CD14-positive monocyte (primary cell): ENCODE results near the gene TCF4. TPM values are rescaled to one million over a fixed set of nuclear protein-coding genes. Genes with fewer than 3 reads are reported as not detected.
A peak's percentile ranks its signal among the peaks of the same experiment; 100 is the strongest.

Experiments used
- DNase-seq, 3 donors: peaks; one replicate each; pipeline ENCODE4 v3.0.0-alpha.2; 2011 to 2022
- H2AFZ ChIP-seq: 2 replicates; pipeline ENCODE4 v1.6.0; 2012; ENCODE audit warnings: mild to moderate bottlenecking, low read depth, low read length, inconsistent platforms; ENCODE audit not compliant: insufficient read depth, poor library complexity, severe bottlenecking
- H3K27ac ChIP-seq, 2 donors: 1 replicate in 1 of 2; 2 replicates in 1 of 2; pipeline ENCODE4 v1.5.1; 2012 to 2013; ENCODE audit warnings: low read length in 2 of 2, control low read depth in 1 of 2, inconsistent platforms in 1 of 2, low read depth in 1 of 2, mild to moderate bottlenecking in 1 of 2
- H3K27me3 ChIP-seq, 2 donors: one replicate each; pipeline versions ENCODE4 v1.6.0 to v1.6.1; 2011 to 2013; ENCODE audit warnings: low read length in 2 of 2; ENCODE audit not compliant: control insufficient read depth in 2 of 2, insufficient read depth in 2 of 2
- H3K36me3 ChIP-seq, 2 donors: replicated peaks in 1 of 2; 1 replicate in 1 of 2; 2 replicates in 1 of 2; pipeline versions ENCODE4 v1.5.1 to v1.6.1; 2012 to 2013; ENCODE audit warnings: low read length in 2 of 2, control low read depth in 1 of 2, inconsistent platforms in 1 of 2, mild to moderate bottlenecking in 1 of 2; ENCODE audit not compliant: insufficient read depth in 2 of 2, control insufficient read depth in 1 of 2
- H3K4me1 ChIP-seq, 2 donors: 1 replicate in 1 of 2; 2 replicates in 1 of 2; pipeline versions ENCODE4 v1.5.1 to v1.6.1; 2012 to 2013; ENCODE audit warnings: low read length in 2 of 2, control low read depth in 1 of 2, inconsistent platforms in 1 of 2, mild to moderate bottlenecking in 1 of 2, moderate library complexity in 1 of 2; ENCODE audit not compliant: insufficient read depth in 2 of 2, control insufficient read depth in 1 of 2
- H3K4me2 ChIP-seq: replicated peaks from 2 replicates; pipeline ENCODE3; 2012; ENCODE audit warnings: low read length, moderate library complexity, mild to moderate bottlenecking; ENCODE audit not compliant: poor library complexity, severe bottlenecking; ENCODE audit errors: extremely low read depth
- H3K4me3 ChIP-seq, 3 experiments: fragments of 200-600 bp in 1 of 3; sonication (generic) in 1 of 3; replicated peaks in 1 of 3; 1 replicate in 2 of 3; 2 replicates in 1 of 3; pipeline ENCODE4 v1.5.1; 2011 to 2013; ENCODE audit warnings: low read length in 3 of 3, mild to moderate bottlenecking in 3 of 3, control low read depth in 2 of 3, low read depth in 2 of 3, inconsistent platforms in 1 of 3, moderate library complexity in 1 of 3
- H3K79me2 ChIP-seq: 2 replicates; pipeline ENCODE4 v1.6.0; 2012; ENCODE audit warnings: mild to moderate bottlenecking, control low read depth, inconsistent platforms, low read length, moderate library complexity; ENCODE audit not compliant: insufficient read depth
- H3K9ac ChIP-seq: 2 replicates; pipeline ENCODE4 v1.6.0; 2017; ENCODE audit warnings: low read length, mild to moderate bottlenecking; ENCODE audit not compliant: insufficient read depth, poor library complexity, severe bottlenecking
- H3K9me3 ChIP-seq, 2 donors: replicated peaks in 1 of 2; 1 replicate in 1 of 2; 2 replicates in 1 of 2; pipeline versions ENCODE4 v1.5.1 to v1.6.1; 2012 to 2013; ENCODE audit warnings: low read length in 2 of 2, control low read depth in 1 of 2; ENCODE audit not compliant: control insufficient read depth in 1 of 2, insufficient read depth in 1 of 2
- H4K20me1 ChIP-seq: 2 replicates; pipeline ENCODE4 v1.6.0; 2012; ENCODE audit warnings: mild to moderate bottlenecking, low read length, control low read depth, moderate library complexity; ENCODE audit not compliant: insufficient read depth
- H3K27ac Mint-ChIP-seq, 7 donors: one replicate each; pipeline ENCODE4 v1.8.0; 2020; ENCODE audit warnings: mild to moderate bottlenecking in 7 of 7, mixed read lengths in 7 of 7, moderate library complexity in 6 of 7, inconsistent platforms in 2 of 7
- H3K27me3 Mint-ChIP-seq, 3 donors: one replicate each; pipeline ENCODE4 v1.8.0; 2021 to 2022; ENCODE audit warnings: low read depth in 3 of 3, mild to moderate bottlenecking in 3 of 3, mixed read lengths in 3 of 3, moderate library complexity in 3 of 3, inconsistent platforms in 1 of 3
- H3K36me3 Mint-ChIP-seq, 2 donors: one replicate each; pipeline ENCODE4 v1.8.0; 2020; ENCODE audit warnings: mixed read lengths in 2 of 2, inconsistent platforms in 1 of 2, mild to moderate bottlenecking in 1 of 2
- H3K4me1 Mint-ChIP-seq: one replicate; pipeline ENCODE4 v1.8.0; 2020; ENCODE audit warnings: mild to moderate bottlenecking, mixed read lengths
- H3K4me3 Mint-ChIP-seq, 2 donors: one replicate each; pipeline ENCODE4 v1.8.0; 2020; ENCODE audit warnings: mild to moderate bottlenecking in 2 of 2, mixed read lengths in 2 of 2, moderate library complexity in 1 of 2
- H3K9me3 Mint-ChIP-seq, 7 donors: one replicate each; pipeline ENCODE4 v1.8.0; 2020 to 2022; ENCODE audit warnings: mixed read lengths in 7 of 7, mild to moderate bottlenecking in 6 of 7, moderate library complexity in 6 of 7, inconsistent platforms in 2 of 7
- CTCF ChIP-seq: fragments of 200-600 bp; IDR thresholded peaks from one replicate; pipeline ENCODE4 v1.8.0; 2022; ENCODE audit warnings: antibody characterized with exemption, mild to moderate bottlenecking
- WGBS: methylation state at CpG from one replicate; pipeline ENCODE4 v1.1.5; 2013; ENCODE audit warnings: missing lambda C conversion rate; ENCODE audit not compliant: insufficient coverage; 5-methylcytosine and 5-hydroxymethylcytosine counted together
- intact Hi-C, 2 donors: fragments of 100-400 bp; cut with micrococcal nuclease; formaldehyde crosslinking; loops; one replicate each; pipeline versions ENCODE4 v1.15.0 to v1.15.1; 2023
- polyA plus RNA-seq, 3 donors: library from polyadenylated mRNA; depleted of rRNA in 1 of 3; unstranded in 2 of 3; stranded (reverse) in 1 of 3; fragments of 300-500 nt in 2 of 3; fragments of >200 nt in 1 of 3; fragmentation: Illumina TruSeq in 2 of 3; gene quantifications; 1 replicate in 2 of 3; 2 replicates in 1 of 3; pipeline ENCODE4 v1.2.3, GENCODE V29; 2012 to 2021

The TCF4 gene
- polyA plus RNA-seq, 3 donors, result 5.9 to 12.9 (median 10.7) TPM

GRCh38 chr18:55415258-55415871, 172.6 kb downstream of the TCF4 start:
- H3K9ac ChIP-seq, result no peak overlapping the region
- intact Hi-C loops, result loop anchor here (5.0 kb wide), 1 partner anchor 1162 kb away; no protein-coding TSS in a partner anchor
- no peaks in the 10 kb centered on the region for H3K79me2 ChIP-seq
- H3K27ac ChIP-seq, result no peak overlapping the region
- no peak overlapping the region for H3K4me2 ChIP-seq
- H3K4me1 ChIP-seq, result peaks cover 3 to 4% of the 10 kb centered on the region in 2 donors
- Mint-ChIP-seq H3K27me3 (peaks cover 0 to 3% (median 0%) of the 10 kb centered on the region in 3 donors), H3K4me1 (peaks cover 16% of the 10 kb centered on the region), H3K4me3 (no peak overlapping the region), H3K9me3 (no peaks in the 10 kb centered on the region), H3K27ac (no peak overlapping the region), H3K36me3 (no peaks in the 10 kb centered on the region)
- H4K20me1 ChIP-seq, result no peaks in the 10 kb centered on the region
- H3K27me3 ChIP-seq, result no peaks in the 10 kb centered on the region
- peak; percentile 68 to 74 (median 71) for DNase-seq
- no peaks in the 10 kb centered on the region for H3K36me3 ChIP-seq
- H3K9me3 ChIP-seq, result no peaks in the 10 kb centered on the region
- H2AFZ ChIP-seq, result no peak overlapping the region
- WGBS, result no CpG with 5 or more reads among the region's 6 CpGs
- H3K4me3 ChIP-seq, result no peak overlapping the region
- peak; percentile 86 for TF ChIP-seq CTCF

GRCh38 chr18:55414475-55414874, 173.5 kb downstream of the TCF4 start:
- H3K4me3 Mint-ChIP-seq, result no peak overlapping the region
- H3K4me1 Mint-ChIP-seq, result peaks cover 10% of the 10 kb centered on the region
- intact Hi-C loops, result no loop called here
- H3K9me3 Mint-ChIP-seq, result no peaks in the 10 kb centered on the region
- no peaks in the 10 kb centered on the region for H3K79me2 ChIP-seq
- H3K36me3 Mint-ChIP-seq, result no peaks in the 10 kb centered on the region
- no peak overlapping the region for H3K27ac ChIP-seq
- H3K27ac Mint-ChIP-seq, result no peak overlapping the region
- H3K4me1 ChIP-seq, result no peaks in the 10 kb centered on the region
- no peaks in the 10 kb centered on the region for H3K36me3 ChIP-seq
- H3K4me3 ChIP-seq, result no peak overlapping the region
- H3K4me2 ChIP-seq, result no peak overlapping the region
- no peaks in the 10 kb centered on the region for H3K27me3 Mint-ChIP-seq
- H4K20me1 ChIP-seq, result no peaks in the 10 kb centered on the region
- H2AFZ ChIP-seq, result no peak overlapping the region
- no peaks in the 10 kb centered on the region for H3K27me3 ChIP-seq
- no peak for DNase-seq
- TF ChIP-seq CTCF, result no peak
- no peaks in the 10 kb centered on the region for H3K9me3 ChIP-seq
- no peak overlapping the region for H3K9ac ChIP-seq
